CD14-positive monocyte (primary cell): ENCODE results near the gene MORC1. TPM values are rescaled to one million over a fixed set of nuclear protein-coding genes. Genes with fewer than 3 reads are reported as not detected.
"Not testable (repeated sequence)": the region's sequence is repeated elsewhere in the genome, so short reads cannot be mapped to it uniquely, and the experiment has no call there.

ENCODE experiments used
- DNase-seq, 3 donors: peaks; one replicate each; pipeline ENCODE4 v3.0.0-alpha.2; 2011 to 2022
- H2AFZ ChIP-seq: 2 replicates; pipeline ENCODE4 v1.6.0; 2012; ENCODE audit warnings: mild to moderate bottlenecking, low read depth, low read length, inconsistent platforms; ENCODE audit not compliant: insufficient read depth, poor library complexity, severe bottlenecking
- H3K27ac ChIP-seq, 2 donors: 1 replicate in 1 of 2; 2 replicates in 1 of 2; pipeline ENCODE4 v1.5.1; 2012 to 2013; ENCODE audit warnings: low read length in 2 of 2, control low read depth in 1 of 2, inconsistent platforms in 1 of 2, low read depth in 1 of 2, mild to moderate bottlenecking in 1 of 2
- H3K27me3 ChIP-seq, 2 donors: one replicate each; pipeline versions ENCODE4 v1.6.0 to v1.6.1; 2011 to 2013; ENCODE audit warnings: low read length in 2 of 2; ENCODE audit not compliant: control insufficient read depth in 2 of 2, insufficient read depth in 2 of 2
- H3K36me3 ChIP-seq, 2 donors: replicated peaks in 1 of 2; 1 replicate in 1 of 2; 2 replicates in 1 of 2; pipeline versions ENCODE4 v1.5.1 to v1.6.1; 2012 to 2013; ENCODE audit warnings: low read length in 2 of 2, control low read depth in 1 of 2, inconsistent platforms in 1 of 2, mild to moderate bottlenecking in 1 of 2; ENCODE audit not compliant: insufficient read depth in 2 of 2, control insufficient read depth in 1 of 2
- H3K4me1 ChIP-seq, 2 donors: 1 replicate in 1 of 2; 2 replicates in 1 of 2; pipeline versions ENCODE4 v1.5.1 to v1.6.1; 2012 to 2013; ENCODE audit warnings: low read length in 2 of 2, control low read depth in 1 of 2, inconsistent platforms in 1 of 2, mild to moderate bottlenecking in 1 of 2, moderate library complexity in 1 of 2; ENCODE audit not compliant: insufficient read depth in 2 of 2, control insufficient read depth in 1 of 2
- H3K4me2 ChIP-seq: replicated peaks from 2 replicates; pipeline ENCODE3; 2012; ENCODE audit warnings: low read length, moderate library complexity, mild to moderate bottlenecking; ENCODE audit not compliant: poor library complexity, severe bottlenecking; ENCODE audit errors: extremely low read depth
- H3K4me3 ChIP-seq, 3 experiments: fragments of 200-600 bp in 1 of 3; sonication (generic) in 1 of 3; replicated peaks in 1 of 3; 1 replicate in 2 of 3; 2 replicates in 1 of 3; pipeline ENCODE4 v1.5.1; 2011 to 2013; ENCODE audit warnings: low read length in 3 of 3, mild to moderate bottlenecking in 3 of 3, control low read depth in 2 of 3, low read depth in 2 of 3, inconsistent platforms in 1 of 3, moderate library complexity in 1 of 3
- H3K79me2 ChIP-seq: 2 replicates; pipeline ENCODE4 v1.6.0; 2012; ENCODE audit warnings: mild to moderate bottlenecking, control low read depth, inconsistent platforms, low read length, moderate library complexity; ENCODE audit not compliant: insufficient read depth
- H3K9ac ChIP-seq: 2 replicates; pipeline ENCODE4 v1.6.0; 2017; ENCODE audit warnings: low read length, mild to moderate bottlenecking; ENCODE audit not compliant: insufficient read depth, poor library complexity, severe bottlenecking
- H3K9me3 ChIP-seq, 2 donors: replicated peaks in 1 of 2; 1 replicate in 1 of 2; 2 replicates in 1 of 2; pipeline versions ENCODE4 v1.5.1 to v1.6.1; 2012 to 2013; ENCODE audit warnings: low read length in 2 of 2, control low read depth in 1 of 2; ENCODE audit not compliant: control insufficient read depth in 1 of 2, insufficient read depth in 1 of 2
- H4K20me1 ChIP-seq: 2 replicates; pipeline ENCODE4 v1.6.0; 2012; ENCODE audit warnings: mild to moderate bottlenecking, low read length, control low read depth, moderate library complexity; ENCODE audit not compliant: insufficient read depth
- H3K27ac Mint-ChIP-seq, 7 donors: one replicate each; pipeline ENCODE4 v1.8.0; 2020; ENCODE audit warnings: mild to moderate bottlenecking in 7 of 7, mixed read lengths in 7 of 7, moderate library complexity in 6 of 7, inconsistent platforms in 2 of 7
- H3K27me3 Mint-ChIP-seq, 3 donors: one replicate each; pipeline ENCODE4 v1.8.0; 2021 to 2022; ENCODE audit warnings: low read depth in 3 of 3, mild to moderate bottlenecking in 3 of 3, mixed read lengths in 3 of 3, moderate library complexity in 3 of 3, inconsistent platforms in 1 of 3
- H3K36me3 Mint-ChIP-seq, 2 donors: one replicate each; pipeline ENCODE4 v1.8.0; 2020; ENCODE audit warnings: mixed read lengths in 2 of 2, inconsistent platforms in 1 of 2, mild to moderate bottlenecking in 1 of 2
- H3K4me1 Mint-ChIP-seq: one replicate; pipeline ENCODE4 v1.8.0; 2020; ENCODE audit warnings: mild to moderate bottlenecking, mixed read lengths
- H3K4me3 Mint-ChIP-seq, 2 donors: one replicate each; pipeline ENCODE4 v1.8.0; 2020; ENCODE audit warnings: mild to moderate bottlenecking in 2 of 2, mixed read lengths in 2 of 2, moderate library complexity in 1 of 2
- H3K9me3 Mint-ChIP-seq, 7 donors: one replicate each; pipeline ENCODE4 v1.8.0; 2020 to 2022; ENCODE audit warnings: mixed read lengths in 7 of 7, mild to moderate bottlenecking in 6 of 7, moderate library complexity in 6 of 7, inconsistent platforms in 2 of 7
- WGBS: methylation state at CpG from one replicate; pipeline ENCODE4 v1.1.5; 2013; ENCODE audit warnings: missing lambda C conversion rate; ENCODE audit not compliant: insufficient coverage; 5-methylcytosine and 5-hydroxymethylcytosine counted together
- intact Hi-C, 2 donors: fragments of 100-400 bp; cut with micrococcal nuclease; formaldehyde crosslinking; loops; one replicate each; pipeline versions ENCODE4 v1.15.0 to v1.15.1; 2023
- polyA plus RNA-seq, 3 donors: library from polyadenylated mRNA; depleted of rRNA in 1 of 3; unstranded in 2 of 3; stranded (reverse) in 1 of 3; fragments of 300-500 nt in 2 of 3; fragments of >200 nt in 1 of 3; fragmentation: Illumina TruSeq in 2 of 3; gene quantifications; 1 replicate in 2 of 3; 2 replicates in 1 of 3; pipeline ENCODE4 v1.2.3, GENCODE V29; 2012 to 2021
- TF ChIP-seq, protein P1 (sequence below): fragments of 200-600 bp; IDR thresholded peaks from one replicate; pipeline ENCODE4 v1.8.0; 2022; ENCODE audit warnings: antibody characterized with exemption, mild to moderate bottlenecking

Gene MORC1
- polyA plus RNA-seq, 3 donors, result not detected

GRCh38 chr3:109081746-109082510 is 36.0 kb downstream of the MORC1 start:
- Histone ChIP-seq H4K20me1 (no peaks in the 10 kb centered on the region), H3K4me3 (no peak overlapping the region), H3K27ac (no peak overlapping the region), H2AFZ (no peak overlapping the region), H3K4me1 (no peaks in the 10 kb centered on the region), H3K9ac (no peak overlapping the region), H3K4me2 (no peak overlapping the region), H3K9me3 (no peaks in the 10 kb centered on the region), H3K36me3 (no peaks in the 10 kb centered on the region), H3K79me2 (no peaks in the 10 kb centered on the region), H3K27me3 (no peaks in the 10 kb centered on the region)
- Mint-ChIP-seq H3K9me3 (peaks cover 0 to 2% (median 2%) of the 10 kb centered on the region in 7 donors), H3K36me3 (no peaks in the 10 kb centered on the region), H3K27ac (peak overlapping the region in 2 of 7 donors; percentile 44 to 79), H3K4me3 (no peak overlapping the region), H3K27me3 (peaks cover 0 to 1% (median 1%) of the 10 kb centered on the region in 3 donors), H3K4me1 (no peaks in the 10 kb centered on the region)
- 80% methylated on average over 1 of the region's 6 CpGs for WGBS
- intact Hi-C loops, result loop anchor here (2.0 to 5.0 kb wide), 2 partner anchors 59 to 420 kb away; no protein-coding TSS in a partner anchor
- TF ChIP-seq, protein P1, sequence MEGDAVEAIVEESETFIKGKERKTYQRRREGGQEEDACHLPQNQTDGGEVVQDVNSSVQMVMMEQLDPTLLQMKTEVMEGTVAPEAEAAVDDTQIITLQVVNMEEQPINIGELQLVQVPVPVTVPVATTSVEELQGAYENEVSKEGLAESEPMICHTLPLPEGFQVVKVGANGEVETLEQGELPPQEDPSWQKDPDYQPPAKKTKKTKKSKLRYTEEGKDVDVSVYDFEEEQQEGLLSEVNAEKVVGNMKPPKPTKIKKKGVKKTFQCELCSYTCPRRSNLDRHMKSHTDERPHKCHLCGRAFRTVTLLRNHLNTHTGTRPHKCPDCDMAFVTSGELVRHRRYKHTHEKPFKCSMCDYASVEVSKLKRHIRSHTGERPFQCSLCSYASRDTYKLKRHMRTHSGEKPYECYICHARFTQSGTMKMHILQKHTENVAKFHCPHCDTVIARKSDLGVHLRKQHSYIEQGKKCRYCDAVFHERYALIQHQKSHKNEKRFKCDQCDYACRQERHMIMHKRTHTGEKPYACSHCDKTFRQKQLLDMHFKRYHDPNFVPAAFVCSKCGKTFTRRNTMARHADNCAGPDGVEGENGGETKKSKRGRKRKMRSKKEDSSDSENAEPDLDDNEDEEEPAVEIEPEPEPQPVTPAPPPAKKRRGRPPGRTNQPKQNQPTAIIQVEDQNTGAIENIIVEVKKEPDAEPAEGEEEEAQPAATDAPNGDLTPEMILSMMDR, result peak; percentile 91
- peak; percentile 39 to 85 (median 52) for DNase-seq

- not testable (repeated sequence) for H4K20me1 ChIP-seq, H3K4me2 ChIP-seq, H3K4me3 ChIP-seq, H2AFZ ChIP-seq, H3K9me3 ChIP-seq, H3K4me1 ChIP-seq, H3K36me3 ChIP-seq, H3K4me1 Mint-ChIP-seq, H3K36me3 Mint-ChIP-seq, H3K27me3 Mint-ChIP-seq, H3K27ac ChIP-seq, DNase-seq, H3K9me3 Mint-ChIP-seq, H3K4me3 Mint-ChIP-seq, H3K27me3 ChIP-seq, H3K9ac ChIP-seq, H3K79me2 ChIP-seq
- WGBS, result no CpG with 5 or more reads among the region's 1 CpG
- H3K27ac Mint-ChIP-seq, result peak overlapping the region in 1 of 7 donors; percentile 46
- intact Hi-C loops, result loop anchor here (2.0 to 5.0 kb wide), 2 partner anchors 57 to 418 kb away; no protein-coding TSS in a partner anchor
Measured at GRCh38 chr3:109080090-109080489, 37.8 kb downstream of the MORC1 start.
